K562 treated with DMSO at 1 percent for 12 hours (cell line): ENCODE measurements around the gene ZDHHC21. TPM values are rescaled to one million over a fixed set of nuclear protein-coding genes. Genes with fewer than 3 reads are reported as not detected.

Experiments used
- total RNA-seq: library from RNA; unstranded; fragments of 300-600 nt; gene quantifications from 2 replicates; pipeline ENCODE4 v1.2.3, GENCODE V29; 2022; ENCODE audit not compliant: insufficient read depth

Gene ZDHHC21, protein sequence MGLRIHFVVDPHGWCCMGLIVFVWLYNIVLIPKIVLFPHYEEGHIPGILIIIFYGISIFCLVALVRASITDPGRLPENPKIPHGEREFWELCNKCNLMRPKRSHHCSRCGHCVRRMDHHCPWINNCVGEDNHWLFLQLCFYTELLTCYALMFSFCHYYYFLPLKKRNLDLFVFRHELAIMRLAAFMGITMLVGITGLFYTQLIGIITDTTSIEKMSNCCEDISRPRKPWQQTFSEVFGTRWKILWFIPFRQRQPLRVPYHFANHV
- total RNA-seq: 0.59 TPM in 1 of 2 replicates, not detected in the other

DNA sequence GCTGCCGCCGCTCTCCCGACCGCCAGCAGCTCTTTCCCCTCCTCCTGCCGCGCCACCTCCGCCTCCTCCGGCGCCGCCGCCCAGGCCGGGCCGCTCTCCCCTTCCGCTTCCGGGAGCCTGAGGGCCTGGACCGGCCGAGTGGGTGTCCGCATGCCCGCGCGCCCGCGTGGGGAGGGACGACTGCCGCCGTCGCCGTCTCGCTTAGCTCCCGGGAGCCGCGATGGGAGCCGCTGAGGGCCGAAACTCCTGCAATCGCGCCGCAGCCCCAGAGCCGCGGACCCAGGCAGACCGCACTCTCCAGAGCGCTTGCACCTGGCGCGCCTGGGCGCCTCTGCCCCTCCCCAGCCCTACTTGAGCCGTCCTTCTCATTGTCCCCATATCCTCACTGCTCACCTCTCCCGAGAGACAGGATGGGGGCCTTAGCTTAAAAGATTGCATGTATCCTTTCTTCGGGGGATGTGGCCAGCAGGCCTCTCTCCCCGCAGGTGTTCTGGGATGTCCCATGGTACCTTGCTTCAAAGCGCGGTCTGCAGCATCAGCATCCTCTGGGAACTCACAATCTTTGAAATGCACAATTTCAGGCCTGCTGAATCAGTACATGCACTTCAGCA lies at the start of gene ZDHHC21:
ZDHHC21 (minus strand) TSS at position 182 of the 611 bp plus-strand sequence. CDS start 19,092 bp downstream, outside the sequence.

DNA sequence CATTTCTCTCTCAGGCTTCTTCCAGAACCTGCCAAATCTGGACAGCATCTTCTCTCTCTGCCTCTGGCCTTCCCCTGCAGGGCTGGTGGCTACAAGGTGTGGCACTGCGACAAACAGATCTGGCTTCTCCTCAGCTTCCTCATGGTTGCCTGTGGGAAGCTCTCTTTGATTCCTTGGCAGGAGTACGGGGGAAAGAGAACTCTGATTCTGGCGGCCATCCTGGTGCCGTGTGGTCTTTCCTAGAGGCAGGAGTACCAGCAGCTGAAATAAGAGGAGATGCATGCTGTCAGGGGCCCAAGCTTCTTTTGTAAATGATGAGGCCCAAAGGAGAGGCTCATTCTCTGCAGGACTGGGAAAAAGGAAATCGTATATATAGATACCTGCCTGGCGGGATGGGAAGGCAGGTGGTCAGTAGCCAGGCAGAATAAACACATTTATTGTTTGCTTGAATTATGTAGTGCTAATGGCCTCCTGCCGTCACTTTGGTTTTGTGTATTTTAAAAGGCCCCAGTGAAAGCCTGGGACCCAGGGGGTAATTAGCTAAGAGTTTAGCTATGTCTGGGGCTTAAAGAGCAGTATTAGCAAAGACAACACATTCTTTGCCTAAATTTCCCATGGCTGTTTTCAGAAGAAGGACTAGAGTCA lies 29.3 kb upstream of the ZDHHC21 start, which contains the start of gene CER1:
CER1 (minus strand) TSS at position 343 of the 645 bp plus-strand sequence; CDS start at position 282, 61 bp downstream.

Other genes starting within 250 kb of the ZDHHC21 start
- not detected in 2 replicates for gene CER1, start 29.3 kb upstream of the ZDHHC21 start, total RNA-seq
- 0.12 TPM in 1 of 2 replicates, not detected in the other for gene FREM1, start 217.0 kb upstream of the ZDHHC21 start, total RNA-seq